ENCODE results near the gene SUSD2.
"Not testable (repeated sequence)": the region's sequence is repeated elsewhere in the genome, so short reads cannot be mapped to it uniquely, and the experiment has no call there.

SUSD2 gene

GRCh38 chr22:24181088-24181995 lies at the start of gene SUSD2:
Gene SUSD2 (plus strand): TSS chr22:24181487. CDS start chr22:24181520, 33 bp downstream.
- DNase-seq = no peak

- DNase-seq = no peak
Observed at GRCh38 chr22:24133187-24133965, 47.9 kb upstream of the SUSD2 start.

- DNase-seq = no peak
Observed at GRCh38 chr22:24134090-24134846, 47.0 kb upstream of the SUSD2 start.

GRCh38 chr22:24136533-24136932 lies 44.8 kb upstream of the SUSD2 start:
- not testable (repeated sequence) for DNase-seq

DNA sequence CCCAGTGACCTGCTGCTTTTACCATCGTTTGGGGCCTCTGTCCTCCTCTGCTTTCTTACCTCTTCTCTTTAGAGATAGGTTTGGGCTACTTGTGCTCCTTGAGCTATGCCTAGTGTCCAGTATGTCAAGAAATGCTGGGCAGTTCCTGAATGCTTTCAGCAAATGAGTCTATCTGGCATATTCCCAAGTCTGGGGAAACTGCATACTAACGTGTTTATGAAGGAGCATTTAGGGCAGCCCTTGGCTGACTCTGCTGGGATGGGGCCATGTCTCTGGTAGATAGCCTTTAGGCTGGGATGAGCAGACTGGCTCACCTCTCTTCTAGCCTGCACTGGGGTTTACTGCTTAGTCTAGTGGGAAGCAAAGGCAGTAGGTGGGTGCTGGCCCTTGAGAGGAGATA lies 43.7 kb upstream of the SUSD2 start:
- DNase-seq = no peak

DNA sequence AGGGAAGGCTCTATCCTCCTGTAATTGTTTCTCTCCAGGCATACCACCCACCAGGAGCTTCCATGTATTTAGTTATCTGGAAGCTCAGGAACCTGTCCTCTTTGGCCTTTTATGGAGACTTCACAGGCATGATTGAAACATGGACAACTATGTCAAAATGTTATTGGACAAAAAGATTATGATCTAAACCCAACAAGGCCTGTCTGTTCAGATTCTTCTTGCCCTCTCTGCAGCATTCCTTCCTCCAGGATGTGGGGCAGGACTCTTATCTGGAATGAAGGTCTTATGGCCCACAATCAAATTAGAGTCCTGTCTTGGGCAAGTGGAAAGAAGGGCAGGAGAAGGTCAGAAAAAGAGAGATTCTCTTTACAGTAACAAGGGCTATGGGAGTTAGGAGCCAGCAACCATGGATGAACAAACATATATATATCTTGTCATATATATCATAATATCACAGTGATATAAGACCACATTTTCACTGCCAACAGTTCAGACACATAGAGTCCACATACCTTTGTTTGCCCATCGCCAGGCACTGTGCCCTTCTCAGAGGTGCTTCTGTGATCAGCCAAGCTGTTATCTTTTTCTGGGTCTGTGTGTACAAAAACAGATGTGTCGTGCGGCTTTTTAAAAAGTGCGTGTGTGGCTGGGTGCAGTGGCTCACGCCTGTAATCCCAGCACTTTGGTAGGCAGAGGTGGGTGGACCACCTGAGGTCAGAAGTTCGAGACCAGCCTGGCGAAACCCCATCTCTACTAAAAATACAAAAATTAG lies 42.5 kb upstream of the SUSD2 start:
- DNase-seq = no peak

DNA sequence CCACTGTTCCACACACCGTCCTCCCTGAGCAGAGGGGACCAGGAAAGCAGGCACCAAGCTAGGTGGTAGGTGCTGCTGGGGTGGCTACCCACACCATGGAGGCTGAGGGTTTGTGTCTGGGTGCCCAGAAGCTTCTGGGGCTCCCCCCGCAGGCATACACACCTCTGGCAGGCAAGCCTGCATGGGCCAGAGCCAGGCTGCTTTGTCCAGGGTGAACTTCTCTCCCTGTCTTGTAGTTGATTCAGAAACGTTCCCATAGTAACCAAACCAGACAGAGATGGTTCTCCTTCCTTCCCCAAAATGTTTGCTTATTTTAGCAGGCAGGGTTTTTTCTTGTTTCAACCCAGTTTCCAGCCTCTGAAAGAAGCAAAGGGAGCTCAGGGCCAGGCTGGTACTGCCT lies 40.9 kb upstream of the SUSD2 start:
- no peak for DNase-seq

DNA sequence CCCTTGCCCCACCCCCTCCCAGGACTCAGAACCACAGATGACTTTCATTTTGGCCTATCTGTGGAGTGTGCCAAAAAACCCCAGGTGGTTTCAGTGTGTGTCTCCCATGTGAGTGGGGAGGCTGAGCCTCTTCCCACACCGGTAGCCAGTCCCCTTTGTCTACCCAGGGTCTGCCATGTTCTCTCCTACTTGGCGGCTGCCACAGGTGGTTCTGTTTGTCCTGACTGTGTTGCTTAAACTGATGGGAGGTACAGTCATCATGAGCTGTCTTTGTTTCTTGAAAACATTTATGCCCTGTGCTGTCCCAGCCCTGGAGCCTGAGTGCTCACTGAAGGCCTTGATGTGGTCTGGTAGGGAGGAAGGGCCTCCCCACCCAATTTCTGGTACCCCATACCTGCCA lies 39.7 kb upstream of the SUSD2 start:
- no peak for DNase-seq

DNA sequence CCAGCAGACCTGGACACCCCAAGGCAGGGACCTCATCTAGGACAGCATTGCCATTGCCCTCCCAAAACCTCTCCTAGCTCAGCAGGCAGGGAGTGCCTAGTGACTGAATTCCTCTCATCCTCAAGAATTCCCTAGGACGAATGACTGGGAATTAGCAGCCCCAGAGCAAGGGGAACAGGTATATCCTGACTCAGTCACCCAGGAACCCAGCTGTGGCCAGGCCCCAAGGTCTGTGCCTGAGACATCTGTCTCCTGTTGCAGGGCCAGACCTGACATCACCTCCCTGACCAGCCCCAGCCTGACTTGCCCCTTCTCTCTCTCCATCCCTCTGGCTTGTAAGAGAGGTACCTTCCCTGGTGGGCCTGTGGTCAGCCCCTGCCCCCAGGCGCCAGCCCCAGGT lies 39.0 kb upstream of the SUSD2 start:
- no peak for DNase-seq

GRCh38 chr22:24142831-24143230 lies 38.5 kb upstream of the SUSD2 start:
- no peak for DNase-seq

GRCh38 chr22:24144056-24144777 lies 37.1 kb upstream of the SUSD2 start:
- no peak for DNase-seq

DNA sequence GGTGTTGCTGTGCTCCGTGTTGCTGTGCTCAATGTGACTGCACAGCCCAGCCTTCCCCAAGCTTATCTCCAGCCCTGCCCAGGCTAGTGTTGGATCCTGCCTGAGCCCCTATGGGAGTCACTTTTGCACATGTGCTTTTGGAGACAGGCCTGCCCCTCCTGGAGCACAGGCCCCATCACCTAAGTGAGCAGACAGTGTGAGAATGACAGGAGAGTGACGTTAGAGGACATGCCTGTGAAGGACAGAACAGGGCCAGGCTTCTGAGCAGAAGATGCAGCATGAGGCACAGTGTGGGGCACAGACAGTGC lies 36.6 kb upstream of the SUSD2 start:
- no peak for DNase-seq

- no peak for DNase-seq
Observed at GRCh38 chr22:24145446-24146193, 35.7 kb upstream of the SUSD2 start.

- DNase-seq = peak in 1 of 2 experiments; percentile 54
Observed at GRCh38 chr22:24146194-24146616, 35.1 kb upstream of the SUSD2 start.

- DNase-seq = no peak
Observed at GRCh38 chr22:24146791-24147353, 34.4 kb upstream of the SUSD2 start.

- DNase-seq = no peak
Observed at GRCh38 chr22:24147666-24148065, 33.6 kb upstream of the SUSD2 start.

DNA sequence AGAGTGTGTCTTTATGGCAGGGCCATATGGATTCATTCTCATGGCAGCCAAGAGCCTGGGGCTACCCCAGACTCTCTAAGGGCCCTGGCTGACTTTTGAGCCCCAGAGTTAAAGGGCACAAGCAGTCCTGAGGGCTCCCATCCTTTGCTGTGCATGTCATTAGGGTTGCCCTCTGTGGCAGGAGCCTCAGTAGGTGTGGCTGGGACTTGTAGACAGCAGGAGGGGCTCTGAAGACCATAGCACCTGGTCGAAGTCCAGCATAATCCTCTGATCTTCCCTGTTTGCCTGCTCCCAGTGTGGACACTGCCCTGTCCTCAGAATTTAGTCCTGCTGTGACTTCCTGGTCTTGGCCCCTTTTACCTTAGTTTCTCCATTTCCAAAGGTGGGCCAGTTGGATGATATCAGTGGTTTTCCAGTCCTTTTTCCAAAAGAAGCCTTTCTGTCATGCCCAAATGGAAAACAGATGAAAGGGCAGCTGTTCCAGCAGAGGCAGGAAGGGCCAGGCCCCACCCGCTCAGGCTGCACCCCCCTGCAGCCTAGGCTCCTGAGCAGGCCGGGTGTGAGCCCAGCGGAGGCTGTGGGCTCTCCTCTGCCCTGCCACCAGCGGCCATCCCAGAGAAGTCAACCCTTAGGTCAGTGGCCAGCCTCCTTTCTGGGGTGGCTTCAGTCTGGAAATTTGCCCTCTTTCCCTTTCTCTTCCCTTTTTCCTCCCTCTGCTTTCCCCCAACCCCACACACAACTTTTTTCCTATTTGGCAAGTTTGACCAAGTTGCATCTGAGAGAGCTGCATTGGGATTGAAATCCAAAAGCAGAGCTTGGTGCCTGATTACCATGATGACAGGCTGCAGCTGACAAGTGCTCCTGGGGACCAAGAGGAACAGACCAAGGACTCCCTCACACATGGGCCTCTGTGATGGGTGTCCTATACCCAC lies 32.8 kb upstream of the SUSD2 start:
- no peak for DNase-seq

GRCh38 chr22:24149198-24149590 lies 32.1 kb upstream of the SUSD2 start:
- DNase-seq = no peak

DNA sequence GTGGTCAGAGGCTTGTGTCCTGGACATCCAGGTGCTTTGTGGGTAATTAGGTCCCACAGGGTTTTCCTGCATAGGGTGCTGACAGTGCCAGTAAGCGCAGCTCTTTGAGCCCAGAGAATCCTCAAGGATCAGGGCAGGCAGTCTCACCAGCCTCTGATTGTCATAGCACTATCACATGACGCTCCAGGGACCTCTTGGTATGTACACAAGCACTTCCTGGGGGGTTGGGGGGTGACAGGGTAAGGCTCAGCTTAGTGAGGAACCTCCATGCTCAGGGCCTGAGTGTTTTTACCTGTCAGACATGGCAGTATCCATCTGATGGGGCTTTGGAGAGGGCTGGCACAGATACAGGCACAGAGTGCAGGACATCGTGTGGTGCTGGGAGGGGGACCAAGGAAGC lies 27.9 kb upstream of the SUSD2 start:
- DNase-seq = no peak

DNA sequence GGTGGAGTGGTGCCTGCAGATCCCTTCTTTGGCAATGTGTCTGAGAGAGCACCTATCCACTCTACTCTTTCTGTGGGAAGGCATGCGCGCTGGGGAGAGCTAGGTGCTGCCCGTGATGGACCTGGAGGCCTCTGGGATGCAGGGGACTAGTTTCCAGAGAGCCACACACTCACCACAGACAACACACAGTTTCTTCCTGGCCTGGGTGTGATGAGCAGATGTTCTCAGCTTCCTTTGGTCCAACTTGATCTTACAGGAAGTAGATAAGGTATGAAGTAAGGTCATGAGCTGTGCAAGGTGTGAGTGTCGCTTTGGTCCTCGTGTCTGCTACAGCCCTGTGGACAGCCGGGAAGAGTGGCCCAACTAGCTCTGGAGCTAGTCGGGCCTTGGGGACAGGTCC lies 27.3 kb upstream of the SUSD2 start:
- no peak for DNase-seq

All from NCI-H2081 (cell line).